ENCODE data around the gene APOLD1.
"Not testable (repeated sequence)": the region's sequence is repeated elsewhere in the genome, so short reads cannot be mapped to it uniquely, and the experiment has no call there.

The APOLD1 gene

GRCh38 chr12:12810553-12811021 is 25.1 kb downstream of the APOLD1 start:
- DNase-seq, result no peak

DNA sequence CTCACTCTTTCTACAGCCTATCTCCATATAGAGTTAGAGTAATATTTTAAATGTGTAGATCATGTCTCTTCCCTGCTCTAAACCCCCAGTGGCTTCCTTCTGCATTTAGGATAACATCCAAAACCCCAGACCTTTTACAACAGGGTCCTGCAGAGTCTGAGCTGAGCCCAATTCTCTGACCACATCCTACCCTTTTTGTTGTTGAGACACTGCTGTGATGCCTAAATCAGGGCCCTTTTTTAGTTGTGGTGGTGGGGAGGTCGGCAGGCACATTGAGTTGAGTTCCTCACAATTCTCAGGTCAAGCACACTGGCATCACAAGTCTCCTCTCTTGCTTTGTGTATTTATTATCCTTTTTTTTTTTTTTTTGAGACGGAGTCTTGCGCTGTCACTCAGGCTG is 25.9 kb downstream of the APOLD1 start:
- DNase-seq, result no peak

GRCh38 chr12:12812174-12812573 is 26.7 kb downstream of the APOLD1 start:
- no peak for DNase-seq

DNA sequence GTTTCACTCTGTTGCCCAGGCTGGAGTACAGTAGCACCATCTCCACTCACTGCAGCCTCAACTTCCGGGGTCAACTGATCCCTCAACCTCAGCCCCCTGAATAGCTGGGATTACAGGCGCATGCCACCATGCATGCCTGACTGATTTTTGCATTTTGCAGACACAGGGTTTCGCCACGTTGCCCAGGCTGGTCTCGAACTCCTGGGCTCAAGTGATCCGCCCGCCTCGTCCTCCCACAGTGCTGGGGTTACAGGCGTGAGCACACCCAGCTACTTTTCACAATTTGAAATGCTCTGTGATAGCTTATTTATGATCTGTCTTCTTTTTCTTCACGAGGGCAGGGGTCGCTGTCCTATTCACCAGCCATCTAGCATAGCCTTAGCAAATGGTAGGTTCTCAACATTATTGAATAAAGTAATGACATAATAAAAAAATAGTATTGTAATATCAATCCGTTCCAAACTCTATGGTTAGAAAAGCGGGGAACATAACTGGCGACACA is 27.2 kb downstream of the APOLD1 start:
- no peak for DNase-seq

DNA sequence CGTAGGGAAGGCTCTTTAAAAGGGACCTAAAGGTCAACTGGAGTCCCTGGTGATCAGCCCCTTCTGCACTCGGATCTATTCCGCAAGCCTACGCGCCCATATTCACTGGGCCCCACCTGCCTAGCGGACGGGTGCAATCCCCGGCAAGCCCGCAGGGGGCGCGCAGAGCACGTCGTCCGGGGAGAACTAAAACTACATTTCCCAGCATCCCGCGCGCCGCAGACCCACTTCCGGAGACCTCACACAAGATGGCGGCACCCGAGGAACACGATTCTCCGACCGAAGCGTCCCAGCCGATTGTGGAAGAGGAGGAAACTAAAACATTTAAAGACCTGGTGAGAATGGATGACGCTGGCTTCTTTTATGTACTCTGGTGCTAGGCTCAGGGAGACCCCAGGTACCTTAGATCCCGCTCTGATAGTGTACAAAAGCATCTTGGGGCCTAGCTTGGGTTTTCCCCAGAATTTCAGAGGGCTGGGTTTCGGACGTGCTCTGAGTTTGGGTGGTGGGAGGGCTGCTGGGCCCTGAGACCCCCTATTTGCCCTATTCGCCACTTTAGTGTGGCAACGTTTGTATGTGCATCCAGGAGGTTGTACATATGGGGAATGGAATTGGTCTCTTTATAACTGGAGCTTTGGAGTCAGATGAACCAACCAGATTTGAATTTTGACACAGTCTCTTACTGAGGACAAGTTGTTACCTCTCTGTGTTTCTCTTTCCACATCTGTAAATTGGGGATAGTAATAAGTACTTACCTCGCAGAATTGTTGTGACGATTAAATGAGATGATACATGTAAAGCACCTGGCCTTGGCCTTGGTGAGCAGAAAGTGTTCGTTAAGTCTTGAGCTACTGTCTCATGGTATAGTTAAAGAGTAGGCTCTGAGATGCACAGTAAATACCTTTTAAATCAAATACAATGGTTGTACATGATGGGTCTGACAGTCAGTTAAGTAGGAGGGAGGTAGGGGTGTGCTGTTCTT is 28.0 kb downstream of the APOLD1 start, which contains the start of gene DDX47:
Gene DDX47, plus strand, starts transcription at position 227 of the 982 bp plus-strand sequence. Its CDS starts 22 bp downstream, at position 249.
- peak; percentile 95 to 99 (median 97) for DNase-seq

GRCh38 chr12:12817616-12818015 is 32.2 kb downstream of the APOLD1 start:
- no peak for DNase-seq

DNA sequence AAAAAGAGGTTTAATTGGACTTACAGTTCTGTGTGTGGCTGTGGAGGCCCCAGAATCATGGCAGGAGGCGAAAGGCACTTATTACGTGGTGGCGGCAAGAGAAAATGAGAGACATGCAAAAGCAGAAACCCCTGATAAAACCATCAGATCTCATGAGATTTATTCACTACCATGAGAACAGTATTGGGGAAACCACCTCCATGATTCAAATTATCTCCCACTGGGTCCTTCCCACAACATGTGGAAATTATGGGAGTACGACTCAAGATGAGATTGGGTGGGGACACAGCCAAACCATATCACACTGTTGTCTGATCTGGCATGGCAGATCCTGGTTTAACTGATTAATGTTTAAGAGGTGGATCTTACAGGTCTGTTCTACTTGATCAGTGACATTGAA is 33.2 kb downstream of the APOLD1 start:
- DNase-seq, result no peak

DNA sequence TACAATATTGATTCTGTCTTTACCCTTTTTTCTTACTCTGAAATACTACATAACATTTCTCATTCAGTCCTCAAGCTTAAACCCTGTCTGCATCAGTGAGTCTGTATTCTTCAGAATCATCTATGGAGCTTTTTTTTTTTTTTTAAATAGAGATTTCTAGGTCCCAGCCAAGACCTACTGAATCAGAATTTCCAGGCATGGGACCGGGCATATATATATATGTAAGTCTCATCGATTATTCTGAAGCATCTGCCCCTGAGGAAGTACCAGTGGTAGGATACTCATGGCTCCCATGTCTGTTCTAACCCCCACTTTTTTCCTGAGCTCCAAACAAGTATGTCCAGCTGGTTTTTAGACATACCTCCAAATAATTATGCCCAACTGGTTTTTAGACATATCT is 33.8 kb downstream of the APOLD1 start:
- no peak for DNase-seq

DNA sequence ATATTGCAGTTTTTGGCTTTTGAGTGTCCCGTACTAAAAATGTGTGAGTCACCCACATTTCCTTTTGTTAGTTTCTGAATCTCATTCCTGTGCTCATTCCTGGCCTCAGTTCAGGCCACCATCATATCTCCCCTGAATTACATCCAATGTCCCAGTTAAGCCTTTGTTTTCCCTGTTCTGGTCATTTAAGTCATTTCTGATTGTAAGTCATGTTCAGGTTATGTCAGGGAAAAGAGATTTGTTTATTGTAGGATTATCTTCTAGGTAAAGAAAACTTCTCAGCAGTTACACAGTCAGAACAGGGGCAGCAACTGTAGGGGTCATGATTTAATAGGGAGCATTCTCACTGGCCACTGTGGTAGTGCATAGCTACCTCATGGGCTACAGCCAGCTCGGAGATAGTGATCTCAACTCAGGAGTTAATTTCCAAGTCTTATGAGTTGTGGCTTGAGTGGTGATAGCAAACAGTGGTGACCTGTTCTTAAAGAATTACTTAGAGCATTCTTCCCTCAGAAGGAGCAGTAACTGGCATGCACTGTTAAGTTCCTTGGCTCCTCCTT is 34.4 kb downstream of the APOLD1 start:
- no peak for DNase-seq

DNA sequence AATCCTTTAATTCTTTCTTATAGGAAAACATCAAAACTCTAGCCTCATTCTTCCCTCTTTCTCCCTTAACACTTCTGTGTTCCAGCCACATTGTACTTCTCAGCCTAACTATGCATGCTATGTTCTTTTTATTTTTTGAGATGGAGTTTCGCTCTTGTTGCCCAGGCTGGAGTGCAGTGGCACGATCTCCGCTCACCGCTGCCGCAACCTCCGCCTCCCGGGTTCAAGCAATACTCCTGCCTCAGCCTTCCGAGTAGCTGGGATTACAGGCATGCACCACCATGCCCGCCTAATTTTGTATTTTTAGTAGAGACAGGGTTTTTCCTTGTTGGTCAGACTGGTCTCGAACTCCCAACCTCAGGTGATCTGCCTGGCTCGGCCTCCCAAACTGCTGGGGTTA is 34.9 kb downstream of the APOLD1 start:
- DNase-seq, result not testable (repeated sequence)

GRCh38 chr12:12821975-12822374 is 36.5 kb downstream of the APOLD1 start:
- DNase-seq, result no peak

GRCh38 chr12:12822886-12823285 is 37.4 kb downstream of the APOLD1 start:
- no peak for DNase-seq

- DNase-seq, result no peak
These were observed 37.8 kb downstream of the APOLD1 start for GRCh38 chr12:12823300-12823699.

DNA sequence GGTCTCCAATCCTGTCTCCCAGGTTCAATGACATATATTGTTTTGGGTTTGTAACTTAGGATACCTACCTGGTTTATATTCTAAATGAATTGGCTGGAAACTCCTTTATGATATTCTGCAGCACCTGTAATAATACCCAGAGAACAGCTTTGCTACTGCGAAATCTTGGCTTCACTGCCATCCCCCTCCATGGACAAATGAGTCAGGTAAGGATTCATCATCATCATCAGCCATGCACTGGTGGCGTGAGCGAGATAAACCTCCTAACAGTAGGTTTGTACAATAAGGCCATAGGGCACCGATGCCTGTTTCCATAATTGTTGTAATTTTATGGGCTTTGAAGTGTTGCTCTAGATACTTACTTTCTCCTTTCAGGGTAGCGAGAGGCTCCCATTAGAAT is 38.4 kb downstream of the APOLD1 start:
- DNase-seq, result no peak

- no peak for DNase-seq
These were observed 50.1 kb downstream of the APOLD1 start for GRCh38 chr12:12835378-12836146.

DNA sequence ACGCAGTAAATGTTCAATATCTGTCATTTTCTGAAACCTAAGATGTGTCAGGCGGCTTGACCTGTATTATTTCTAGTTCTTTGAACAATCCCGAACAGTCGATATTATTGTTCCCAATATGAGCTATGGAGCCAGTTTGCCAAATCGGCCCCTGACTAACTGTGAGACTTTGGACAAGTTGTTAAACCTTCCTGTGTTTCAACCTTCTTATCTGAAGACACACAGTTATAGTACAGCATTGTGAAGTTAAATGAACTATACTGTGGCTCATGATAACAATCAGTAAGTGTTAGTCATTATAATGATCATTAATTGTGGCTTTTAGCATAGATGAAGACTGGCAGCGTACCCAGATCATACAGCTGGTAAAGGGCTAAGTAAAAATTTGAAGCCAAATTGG is 51.1 kb downstream of the APOLD1 start:
- DNase-seq, result no peak

DNA sequence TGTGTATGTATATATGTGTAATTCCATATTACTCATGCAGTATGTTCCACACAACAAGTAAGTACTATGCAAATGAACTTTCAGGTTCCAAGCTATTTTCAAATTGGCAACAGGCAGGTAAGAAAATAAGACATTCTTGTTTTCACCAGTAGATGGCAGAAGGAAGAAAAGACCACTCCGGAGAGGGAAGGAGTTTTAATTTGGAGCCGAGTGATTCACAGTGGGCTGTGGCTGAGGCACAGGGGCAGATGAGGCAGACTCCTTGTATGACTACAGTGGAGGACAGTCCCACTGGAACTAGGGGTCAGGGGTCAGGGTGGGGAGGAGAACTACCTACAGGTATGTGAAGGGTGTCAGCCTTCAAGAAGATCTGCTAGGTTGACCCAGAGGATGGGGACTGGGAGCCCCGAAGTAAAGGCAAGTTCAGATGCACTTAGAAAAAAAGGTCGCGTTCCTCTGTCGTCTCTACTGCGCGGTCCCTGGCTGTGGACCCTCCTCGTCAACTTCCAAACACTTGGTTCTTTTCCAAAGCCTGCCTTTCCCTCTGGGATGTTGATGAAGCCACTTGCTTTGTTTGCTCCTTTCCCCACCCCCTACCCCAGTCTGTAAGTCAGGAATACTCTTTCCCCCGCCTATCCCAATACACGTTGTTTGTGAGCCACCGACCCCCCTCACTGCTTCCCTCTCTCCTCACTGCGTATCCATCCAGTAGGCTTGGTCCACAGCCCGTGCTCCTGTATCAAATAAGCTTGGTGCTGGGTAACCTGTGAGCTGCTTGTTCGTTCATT is 51.8 kb downstream of the APOLD1 start:
- peak in 2 of 4 experiments; percentile 6 to 29 for DNase-seq

- DNase-seq, result no peak
These were observed 52.3 kb downstream of the APOLD1 start for GRCh38 chr12:12837813-12838153.

DNA sequence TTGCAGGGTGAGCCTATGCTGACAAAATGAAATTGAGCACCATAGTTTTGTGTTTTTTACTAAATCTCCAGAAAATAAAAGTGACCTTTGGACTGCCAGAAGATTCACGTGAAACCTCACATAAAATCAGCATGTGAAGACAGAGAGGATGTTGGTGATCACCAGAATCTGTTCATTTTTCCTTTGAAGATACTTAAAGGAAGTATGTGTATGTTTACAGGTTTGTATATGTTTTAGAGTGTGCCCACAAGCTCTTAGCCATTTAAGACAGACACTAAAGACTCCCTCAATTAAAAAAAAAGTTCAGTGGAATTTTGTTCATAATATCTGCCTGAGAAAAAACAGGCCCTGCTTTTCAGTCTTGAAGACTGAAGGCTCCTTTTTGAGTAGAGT is 53.5 kb downstream of the APOLD1 start:
- no peak for DNase-seq

- not testable (repeated sequence) for DNase-seq
These were observed 54.0 kb downstream of the APOLD1 start for GRCh38 chr12:12839439-12839838.

- no peak for DNase-seq
These were observed 54.6 kb downstream of the APOLD1 start for GRCh38 chr12:12839873-12840579.

- no peak for DNase-seq
These were observed 55.1 kb downstream of the APOLD1 start for GRCh38 chr12:12840580-12840899.

All from activated CD4-positive, CD25-positive, alpha-beta regulatory T cell (primary cell).